HG03571 (cell line): ENCODE results near the gene BAIAP3.

Experiments used
- ATAC-seq: cut with Tn5 transposase; IDR thresholded peaks from one replicate; pipeline ENCODE4 v1.9.1; 2021; ENCODE audit not compliant: unreplicated experiment

BAIAP3 gene

GRCh38 chr16:1344499-1344898 lies 11.1 kb downstream of the BAIAP3 start:
- ATAC-seq = no peak

GRCh38 chr16:1345087-1345486 lies 11.6 kb downstream of the BAIAP3 start:
- ATAC-seq = no peak

GRCh38 chr16:1345651-1346421 lies 12.4 kb downstream of the BAIAP3 start:
- no peak for ATAC-seq

GRCh38 chr16:1346422-1347285 lies 13.2 kb downstream of the BAIAP3 start:
- no peak for ATAC-seq

GRCh38 chr16:1347286-1347855 lies 13.9 kb downstream of the BAIAP3 start:
- ATAC-seq = no peak

- ATAC-seq = no peak
Observed at GRCh38 chr16:1347962-1348361, 14.5 kb downstream of the BAIAP3 start.

GRCh38 chr16:1348441-1348840 lies 15.0 kb downstream of the BAIAP3 start:
- ATAC-seq = no peak

GRCh38 chr16:1348926-1349325 lies 15.5 kb downstream of the BAIAP3 start:
- no peak for ATAC-seq

- no peak for ATAC-seq
Observed at GRCh38 chr16:1349351-1349750, 15.9 kb downstream of the BAIAP3 start.

GRCh38 chr16:1349951-1350350 lies 16.5 kb downstream of the BAIAP3 start:
- no peak for ATAC-seq

GRCh38 chr16:1350691-1351090 lies 17.2 kb downstream of the BAIAP3 start:
- no peak for ATAC-seq

- peak; percentile 8 for ATAC-seq
Observed at GRCh38 chr16:1351215-1351581, 17.8 kb downstream of the BAIAP3 start.

- ATAC-seq = peak; percentile 74
Observed at GRCh38 chr16:1351582-1352362, 18.3 kb downstream of the BAIAP3 start, which contains the start of the genes GNPTG and TSR3. Gene GNPTG, plus strand, starts transcription at chr16:1351931. Its CDS starts 35 bp downstream, at chr16:1351966. Gene TSR3, minus strand, starts transcription at chr16:1351878. Its CDS starts 74 bp downstream, at chr16:1351804.

- no peak for ATAC-seq
Observed at GRCh38 chr16:1354815-1355540, 21.5 kb downstream of the BAIAP3 start.

GRCh38 chr16:1355591-1355990 lies 22.1 kb downstream of the BAIAP3 start:
- no peak for ATAC-seq

GRCh38 chr16:1356061-1356900 lies 22.8 kb downstream of the BAIAP3 start:
- no peak for ATAC-seq

GRCh38 chr16:1357906-1358566 lies 24.6 kb downstream of the BAIAP3 start:
- no peak for ATAC-seq

- ATAC-seq = no peak
Observed at GRCh38 chr16:1361685-1362360, 28.4 kb downstream of the BAIAP3 start.
